AG04449 (cell line): Measurements from ENCODE around the gene TMEM214.

ENCODE experiments used
- CTCF ChIA-PET: fragments of 350-600 bp; formaldehyde crosslinking; extraction: SDS; loops from one replicate; lab custom pipeline; 2021; ENCODE audit warnings: antibody characterized with exemption; lab: Yijun Ruan, JAX
- POLR2A ChIA-PET: fragments of 400-600, 350-600 bp; formaldehyde crosslinking; extraction: SDS; loops from one replicate; lab custom pipeline; 2020; ENCODE audit warnings: antibody characterized with exemption, inconsistent platforms; lab: Yijun Ruan, JAX
- DNase-seq: peaks from one replicate; pipeline ENCODE4 v3.0.0-alpha.2; 2010; ENCODE audit warnings: low read depth, low spot score
- H3K4me3 ChIP-seq: 2 replicates; pipeline ENCODE4 v1.5.1; 2011; ENCODE audit warnings: low read depth, mild to moderate bottlenecking, control low read depth, low read length
- TF ChIP-seq, protein P1 (sequence below): IDR thresholded peaks from one replicate; pipeline ENCODE4 v1.5.1; 2011; ENCODE audit warnings: mild to moderate bottlenecking, moderate library complexity, low read length, control low read depth, inconsistent platforms; ENCODE audit not compliant: insufficient read depth; ENCODE audit errors: missing control alignments

Gene TMEM214

DNA sequence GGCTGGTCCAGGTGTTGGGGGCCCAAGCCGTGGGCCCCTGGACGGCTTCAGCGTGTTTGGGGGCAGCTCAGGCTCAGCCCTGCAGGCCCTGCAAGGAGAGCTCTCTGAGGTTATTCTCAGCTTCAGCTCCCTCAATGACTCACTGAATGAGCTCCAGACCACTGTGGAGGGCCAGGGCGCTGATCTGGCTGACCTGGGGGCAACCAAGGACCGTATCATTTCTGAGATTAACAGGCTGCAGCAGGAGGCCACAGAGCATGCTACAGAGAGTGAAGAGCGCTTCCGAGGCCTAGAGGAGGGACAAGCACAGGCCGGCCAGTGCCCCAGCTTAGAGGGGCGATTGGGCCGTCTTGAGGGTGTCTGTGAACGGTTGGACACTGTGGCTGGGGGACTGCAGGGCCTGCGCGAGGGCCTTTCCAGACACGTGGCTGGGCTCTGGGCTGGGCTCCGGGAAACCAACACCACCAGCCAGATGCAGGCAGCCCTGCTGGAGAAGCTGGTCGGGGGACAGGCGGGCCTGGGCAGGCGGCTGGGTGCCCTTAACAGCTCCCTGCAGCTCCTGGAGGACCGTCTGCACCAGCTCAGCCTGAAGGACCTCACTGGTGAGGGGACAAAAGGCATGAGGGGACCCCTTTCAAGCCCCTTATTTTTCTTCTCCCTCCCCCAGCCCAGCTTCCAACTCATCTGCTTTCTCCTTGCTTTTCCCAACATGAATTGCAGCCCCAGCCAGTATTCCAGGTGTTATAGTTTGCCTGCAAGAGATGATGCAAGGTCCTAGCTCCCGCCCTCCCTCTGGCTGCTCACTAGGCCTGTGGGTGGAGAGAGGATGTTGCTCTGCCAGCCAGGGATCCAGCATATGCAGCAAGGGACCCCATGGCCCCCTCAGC lies 50.9 kb downstream of the TMEM214 start:
- ChIA-PET CTCF (interaction anchor here (0.6 to 10.3 kb wide), 12 partner anchors 10 to 197 kb away, joined by 3 to 73 read pairs (median 4); partner anchors contain the start of gene AGBL5), POLR2A (interaction anchor here (1.3 to 4.6 kb wide), 2 partner anchors 12 to 33 kb away, joined by 5 to 28 read pairs; partner anchors contain the start of gene OST4)
- H3K4me3 ChIP-seq, result no peak overlapping the region
- no peak for DNase-seq
- TF ChIP-seq, protein P1, sequence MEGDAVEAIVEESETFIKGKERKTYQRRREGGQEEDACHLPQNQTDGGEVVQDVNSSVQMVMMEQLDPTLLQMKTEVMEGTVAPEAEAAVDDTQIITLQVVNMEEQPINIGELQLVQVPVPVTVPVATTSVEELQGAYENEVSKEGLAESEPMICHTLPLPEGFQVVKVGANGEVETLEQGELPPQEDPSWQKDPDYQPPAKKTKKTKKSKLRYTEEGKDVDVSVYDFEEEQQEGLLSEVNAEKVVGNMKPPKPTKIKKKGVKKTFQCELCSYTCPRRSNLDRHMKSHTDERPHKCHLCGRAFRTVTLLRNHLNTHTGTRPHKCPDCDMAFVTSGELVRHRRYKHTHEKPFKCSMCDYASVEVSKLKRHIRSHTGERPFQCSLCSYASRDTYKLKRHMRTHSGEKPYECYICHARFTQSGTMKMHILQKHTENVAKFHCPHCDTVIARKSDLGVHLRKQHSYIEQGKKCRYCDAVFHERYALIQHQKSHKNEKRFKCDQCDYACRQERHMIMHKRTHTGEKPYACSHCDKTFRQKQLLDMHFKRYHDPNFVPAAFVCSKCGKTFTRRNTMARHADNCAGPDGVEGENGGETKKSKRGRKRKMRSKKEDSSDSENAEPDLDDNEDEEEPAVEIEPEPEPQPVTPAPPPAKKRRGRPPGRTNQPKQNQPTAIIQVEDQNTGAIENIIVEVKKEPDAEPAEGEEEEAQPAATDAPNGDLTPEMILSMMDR, result no peak

DNA sequence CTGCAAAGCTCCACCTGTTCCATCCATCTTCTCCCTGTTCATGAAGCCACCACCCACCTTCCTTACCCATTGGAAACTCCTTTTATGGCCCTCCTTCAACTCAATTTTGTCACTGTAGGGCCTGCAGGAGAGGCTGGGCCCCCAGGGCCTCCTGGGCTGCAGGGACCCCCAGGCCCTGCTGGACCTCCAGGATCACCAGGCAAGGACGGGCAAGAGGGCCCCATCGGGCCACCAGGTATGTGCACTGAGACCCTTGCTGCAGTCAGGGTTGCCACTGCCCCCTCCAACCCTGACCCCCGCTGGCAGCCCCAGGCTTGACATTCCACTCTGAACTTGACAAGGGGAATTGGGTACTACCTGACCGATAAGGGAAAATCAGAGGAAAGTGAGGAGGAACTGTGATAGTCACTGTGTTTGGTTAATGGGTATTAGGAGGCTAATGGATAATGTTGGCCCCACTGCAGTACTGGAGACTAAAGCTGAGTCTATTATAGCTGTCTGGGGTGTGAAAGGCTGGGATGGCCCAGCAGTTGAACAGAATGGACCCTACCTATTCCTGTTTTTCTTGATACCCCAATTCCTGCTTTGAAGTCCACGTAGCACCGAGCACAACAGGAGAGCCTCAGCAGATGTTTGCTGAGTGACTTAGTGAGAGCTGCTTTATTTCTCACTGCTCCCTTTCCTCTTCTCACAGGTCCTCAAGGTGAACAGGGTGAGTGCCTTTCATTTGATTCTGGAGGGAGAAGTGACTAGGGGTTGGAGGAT lies 51.7 kb downstream of the TMEM214 start:
- H3K4me3 ChIP-seq, result no peak overlapping the region
- DNase-seq, result no peak
- ChIA-PET CTCF (interaction anchor here (0.6 to 10.3 kb wide), 15 partner anchors 8 to 533 kb away, joined by 3 to 73 read pairs (median 5); partner anchors contain the start of genes AGBL5 and TMEM214), POLR2A (interaction anchor here (4.6 kb wide), 1 partner anchor 13 kb away, joined by 28 read pairs; the partner anchor contains the start of gene OST4)
- TF ChIP-seq, protein P1, result no peak

DNA sequence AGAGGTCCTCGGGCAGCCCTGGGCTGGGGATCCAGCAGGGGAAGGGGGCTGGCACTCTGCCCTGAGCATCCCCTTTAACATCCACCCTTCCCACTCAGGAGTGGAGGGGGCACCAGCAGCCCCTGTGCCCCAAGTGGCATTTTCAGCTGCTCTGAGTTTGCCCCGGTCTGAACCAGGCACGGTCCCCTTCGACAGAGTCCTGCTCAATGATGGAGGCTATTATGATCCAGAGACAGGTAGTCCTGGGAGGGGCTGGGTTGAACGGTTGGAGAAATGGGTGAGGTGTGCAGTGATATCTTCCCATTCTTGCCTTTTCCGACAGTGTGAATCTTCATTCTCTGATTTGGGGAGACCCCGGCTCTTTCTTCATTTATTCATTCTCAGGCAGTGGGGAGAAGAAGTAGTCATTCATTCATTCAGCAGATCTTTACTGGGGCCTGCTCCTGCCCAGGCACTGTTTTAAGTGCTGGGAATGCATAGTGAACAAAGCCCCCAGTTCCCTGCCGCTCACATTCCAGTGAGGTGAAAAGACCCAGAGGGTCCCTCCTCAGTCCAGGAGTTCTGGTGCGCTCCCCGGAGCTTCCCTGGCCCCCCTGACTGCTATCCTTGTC lies 52.4 kb downstream of the TMEM214 start:
- CTCF ChIA-PET, result interaction anchor here (0.6 to 10.3 kb wide), 17 partner anchors 8 to 533 kb away, joined by 3 to 73 read pairs (median 5); partner anchors contain the start of genes AGBL5, OST4 and TMEM214
- H3K4me3 ChIP-seq, result peak overlapping the region; percentile 27
- POLR2A ChIA-PET, result interaction anchor here (1.3 kb wide), 1 partner anchor 9 kb away, joined by 3 read pairs; no protein-coding TSS in a partner anchor
- TF ChIP-seq, protein P1, result no peak
- DNase-seq, result no peak

DNA sequence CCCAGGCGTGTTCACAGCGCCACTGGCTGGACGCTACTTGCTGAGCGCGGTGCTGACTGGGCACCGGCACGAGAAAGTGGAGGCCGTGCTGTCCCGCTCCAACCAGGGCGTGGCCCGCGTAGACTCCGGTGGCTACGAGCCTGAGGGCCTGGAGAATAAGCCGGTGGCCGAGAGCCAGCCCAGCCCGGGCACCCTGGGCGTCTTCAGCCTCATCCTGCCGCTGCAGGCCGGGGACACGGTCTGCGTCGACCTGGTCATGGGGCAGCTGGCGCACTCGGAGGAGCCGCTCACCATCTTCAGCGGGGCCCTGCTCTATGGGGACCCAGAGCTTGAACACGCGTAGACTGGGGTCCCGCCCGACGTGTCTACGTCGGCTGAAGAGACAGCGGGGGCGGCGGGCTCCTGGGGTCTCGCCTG lies 52.9 kb downstream of the TMEM214 start:
- POLR2A ChIA-PET, result interaction anchor here (1.3 kb wide), 1 partner anchor 9 kb away, joined by 3 read pairs; no protein-coding TSS in a partner anchor
- DNase-seq, result no peak
- CTCF ChIA-PET, result interaction anchor here (0.7 to 10.3 kb wide), 15 partner anchors 7 to 240 kb away, joined by 3 to 73 read pairs (median 8); partner anchors contain the start of genes AGBL5, OST4 and TMEM214
- peak overlapping the region; percentile 27 for H3K4me3 ChIP-seq
- TF ChIP-seq, protein P1, result peak; percentile 65

DNA sequence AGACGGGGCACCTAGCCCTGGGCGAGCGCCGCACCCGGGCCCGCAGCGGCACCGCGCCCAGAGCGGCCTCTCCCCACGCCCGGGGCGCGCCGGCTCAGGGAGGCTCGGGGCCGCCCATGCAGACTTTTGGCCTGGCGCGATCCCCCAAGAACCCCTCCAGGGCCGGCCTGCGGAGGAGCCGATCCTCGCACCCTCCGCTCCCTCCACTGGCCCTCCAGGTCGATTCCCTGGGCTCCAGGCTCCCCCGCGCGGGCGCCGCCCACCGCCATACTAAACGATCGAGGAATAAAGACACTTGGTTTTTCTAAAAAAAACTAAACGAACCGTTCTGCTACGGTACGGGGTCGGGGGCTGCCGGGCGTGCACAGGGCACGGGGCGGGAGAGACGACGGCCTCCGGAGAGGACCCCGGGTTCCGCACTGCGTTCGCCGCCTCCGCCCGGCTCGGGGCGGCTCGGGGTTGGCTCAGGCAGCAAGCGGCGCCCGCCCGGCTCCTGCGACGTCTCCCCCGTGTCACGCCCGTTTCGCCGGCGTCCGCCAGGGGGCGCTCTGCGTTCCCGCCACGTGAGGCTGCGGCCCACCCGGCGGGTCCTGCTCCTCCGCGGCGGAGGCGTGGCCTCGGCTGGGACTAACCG lies 53.4 kb downstream of the TMEM214 start:
- CTCF ChIA-PET, result interaction anchor here (0.7 to 10.3 kb wide), 13 partner anchors 10 to 240 kb away, joined by 3 to 73 read pairs (median 9); partner anchors contain the start of genes AGBL5, OST4 and TMEM214
- POLR2A ChIA-PET, result interaction anchor here (1.1 to 2.6 kb wide), 4 partner anchors 10 to 63 kb away, joined by 3 to 18 read pairs (median 4); partner anchors contain the start of genes AGBL5 and OST4
- TF ChIP-seq, protein P1, result peak; percentile 94

More for the DNA sequence above, 53.4 kb downstream of the TMEM214 start:
- peak overlapping the region; percentile 42 for H3K4me3 ChIP-seq
- no peak for DNase-seq
